GF-D8 (cell line): ENCODE results near the gene PLD4.
"Not testable (repeated sequence)": the region's sequence is repeated elsewhere in the genome, so short reads cannot be mapped to it uniquely, and the experiment has no call there.

Experiments used
- DNase-seq: peaks from one replicate; lab custom pipeline; 2025; lab: John Stamatoyannopoulos, UW

PLD4 gene

DNA sequence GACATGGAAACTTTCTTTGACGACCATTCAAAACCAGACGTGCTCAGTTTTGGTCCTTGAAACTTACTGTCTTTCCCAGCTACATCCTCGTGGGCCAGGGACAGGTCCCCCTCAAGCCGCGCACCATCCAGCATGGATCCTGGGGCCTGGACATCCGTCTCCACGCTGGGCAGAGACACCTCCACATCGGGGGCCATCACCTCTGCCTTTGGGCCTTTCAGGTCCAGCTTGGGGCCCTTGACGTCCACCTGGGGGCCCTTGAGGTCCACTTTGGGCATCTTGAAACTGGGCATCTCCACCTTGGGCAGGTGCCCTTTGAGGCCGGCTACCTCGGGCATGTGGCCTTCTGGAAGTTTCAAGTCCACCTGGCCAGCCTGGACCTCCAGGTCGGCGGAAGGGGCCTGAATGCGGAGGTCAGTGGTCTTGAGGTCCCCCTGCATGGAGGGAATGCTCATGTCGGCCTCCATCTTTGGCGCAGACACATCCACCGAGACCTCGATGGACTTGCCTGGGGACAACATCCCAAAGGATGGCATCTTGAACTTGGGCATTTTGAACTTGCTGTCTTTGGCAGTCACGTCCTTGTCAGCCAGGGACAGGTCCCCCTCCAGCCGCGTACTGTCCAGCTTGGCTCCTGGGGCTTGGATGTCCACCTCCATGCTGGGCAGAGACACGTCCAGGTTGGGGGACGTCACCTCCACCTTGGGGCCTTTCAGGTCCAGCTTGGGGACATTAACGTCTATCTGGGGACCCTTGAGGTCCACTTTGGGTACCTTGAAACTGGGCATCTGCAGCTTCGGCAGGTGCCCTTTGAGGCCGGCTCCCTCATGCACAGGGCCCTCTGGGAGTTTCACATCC, 17.1 kb downstream of the PLD4 start:
- no peak for DNase-seq

GRCh38 chr14:104942586-104942985, 17.9 kb downstream of the PLD4 start:
- no peak for DNase-seq

GRCh38 chr14:104943216-104944015, 18.7 kb downstream of the PLD4 start:
- DNase-seq, result not testable (repeated sequence)

DNA sequence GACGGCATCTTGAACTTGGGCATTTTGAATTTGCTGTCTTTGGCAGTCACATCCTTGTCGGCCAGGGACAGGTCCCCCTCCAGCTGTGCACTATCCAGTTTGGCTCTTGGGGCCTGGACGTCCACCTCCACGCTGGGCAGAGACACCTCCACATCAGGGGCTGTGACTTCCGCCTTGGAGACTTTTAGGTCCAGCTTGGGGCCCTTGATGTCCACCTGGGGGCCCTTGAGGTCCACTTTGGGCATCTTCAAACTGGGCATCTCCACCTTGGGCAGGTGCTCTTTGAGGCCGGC, 19.3 kb downstream of the PLD4 start:
- not testable (repeated sequence) for DNase-seq

GRCh38 chr14:104944436-104945205, 19.9 kb downstream of the PLD4 start:
- not testable (repeated sequence) for DNase-seq

DNA sequence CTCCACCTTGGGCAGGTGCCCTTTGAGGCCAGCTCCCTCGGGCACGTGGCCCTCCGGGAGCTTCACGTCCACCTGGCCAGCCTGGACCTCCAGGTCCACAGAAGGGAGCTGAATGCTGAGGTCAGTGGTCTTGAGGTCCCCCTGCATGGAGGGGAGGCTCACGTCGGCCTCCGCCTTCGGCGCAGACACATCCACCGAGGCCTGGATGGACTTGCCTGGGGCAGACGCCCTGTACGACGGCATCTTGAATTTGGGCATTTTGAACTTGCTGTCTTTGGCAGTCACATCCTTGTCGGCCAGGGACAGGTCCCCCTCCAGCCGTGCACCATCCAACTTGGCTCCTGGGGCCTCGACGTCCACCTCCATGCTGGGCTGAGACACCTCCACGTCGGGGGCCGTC, 20.6 kb downstream of the PLD4 start:
- not testable (repeated sequence) for DNase-seq

DNA sequence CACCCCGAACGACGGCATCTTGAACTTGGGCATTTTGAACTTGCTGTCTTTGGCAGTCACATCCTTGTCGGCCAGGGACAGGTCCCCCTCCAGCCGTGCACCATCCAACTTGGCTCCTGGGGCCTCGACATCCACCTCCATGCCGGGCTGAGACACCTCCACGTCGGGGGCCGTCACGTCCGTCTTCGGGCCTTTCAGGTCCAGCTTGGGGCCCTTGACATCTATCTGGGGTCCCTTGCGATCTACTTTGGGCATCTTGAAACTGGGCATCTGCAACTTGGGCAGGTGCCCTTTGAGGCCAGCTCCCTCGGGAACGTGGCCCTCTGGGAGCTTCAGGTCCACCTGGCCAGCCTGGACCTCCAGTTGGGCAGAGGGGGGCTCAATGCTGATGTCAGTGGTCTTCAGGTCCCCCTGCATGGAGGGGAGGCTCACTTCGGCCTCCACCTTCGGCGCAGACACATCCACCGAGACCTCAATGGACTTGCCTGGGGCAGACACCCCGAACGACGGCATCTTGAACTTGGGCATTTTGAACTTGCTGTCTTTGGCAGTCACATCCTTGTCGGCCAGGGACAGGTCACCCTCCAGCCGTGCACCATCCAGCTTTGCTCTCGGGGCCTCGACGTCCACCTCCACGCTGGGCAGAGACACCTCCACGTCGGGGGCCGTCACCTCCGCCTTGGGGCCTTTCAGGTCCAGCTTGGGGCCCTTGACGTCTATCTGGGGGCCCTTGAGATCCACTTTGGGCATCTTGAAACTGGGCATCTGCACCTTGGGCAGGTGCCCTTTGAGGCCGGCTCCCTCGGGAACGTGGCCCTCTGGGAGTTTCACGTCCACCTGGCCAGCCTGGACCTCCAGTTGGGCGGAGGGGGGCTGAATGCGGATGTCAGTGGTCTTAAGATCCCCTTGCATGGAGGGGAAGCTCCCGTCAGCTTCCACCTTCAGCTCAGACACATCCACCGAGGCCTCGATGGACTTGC, 21.6 kb downstream of the PLD4 start:
- not testable (repeated sequence) for DNase-seq

DNA sequence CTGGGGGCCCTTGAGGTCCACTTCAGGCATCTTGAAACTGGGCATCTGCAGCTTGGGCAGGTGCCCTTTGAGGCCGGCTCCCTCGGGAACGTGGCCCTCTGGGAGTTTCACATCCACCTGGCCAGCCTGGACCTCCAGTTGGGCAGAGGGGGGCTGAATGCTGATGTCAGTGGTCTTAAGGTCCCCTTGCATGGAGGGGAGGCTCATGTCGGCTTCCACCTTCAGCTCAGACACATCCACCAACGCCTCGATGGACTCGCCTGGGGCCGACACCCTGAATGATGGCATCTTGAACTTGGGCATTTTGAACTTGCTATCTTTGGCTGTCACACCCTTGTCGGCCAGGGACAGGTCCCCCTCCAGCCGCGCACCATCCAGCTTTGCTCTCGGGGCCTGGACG, 22.5 kb downstream of the PLD4 start:
- DNase-seq, result not testable (repeated sequence)

DNA sequence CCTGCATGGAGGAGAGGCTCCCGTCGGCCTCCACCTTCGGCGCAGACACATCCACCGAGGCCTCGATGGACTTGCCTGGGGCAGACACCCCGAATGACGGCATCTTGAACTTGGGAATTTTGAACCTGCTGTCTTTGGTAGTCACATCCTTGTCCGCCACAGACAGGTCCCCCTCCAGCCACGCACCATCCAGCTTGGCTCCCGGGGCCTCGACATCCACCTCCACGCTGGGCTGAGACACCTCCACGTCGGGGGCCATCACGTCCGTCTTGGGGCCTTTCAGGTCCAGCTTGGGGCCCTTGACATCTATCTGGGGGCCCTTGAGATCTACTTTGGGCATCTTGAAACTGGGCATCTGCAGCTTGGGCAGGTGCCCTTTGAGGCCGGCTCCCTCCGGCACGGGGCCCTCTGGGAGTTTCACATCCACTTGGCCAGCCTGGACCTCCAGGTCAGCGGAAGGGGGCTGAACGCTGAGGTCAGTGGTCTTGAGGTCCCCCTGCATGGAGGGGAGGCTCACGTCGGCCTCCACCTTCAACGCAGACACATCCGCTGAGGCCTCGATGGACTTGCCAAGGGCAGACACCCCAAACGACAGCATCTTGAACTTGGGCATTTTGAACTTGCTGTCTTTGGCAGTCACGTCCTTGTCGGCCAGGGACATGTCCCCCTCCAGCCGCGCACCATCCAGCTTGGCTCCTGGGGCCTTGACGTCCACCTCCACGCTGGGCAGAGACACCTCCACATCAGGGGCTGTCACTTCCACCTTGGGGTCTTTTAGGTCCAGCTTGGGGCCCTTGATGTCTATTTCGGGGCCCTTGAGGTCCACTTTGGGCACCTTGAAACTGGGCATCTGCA, 23.4 kb downstream of the PLD4 start:
- not testable (repeated sequence) for DNase-seq

- no peak for DNase-seq
Measured at GRCh38 chr14:104948736-104949031, 24.0 kb downstream of the PLD4 start.

GRCh38 chr14:104949406-104949955, 24.8 kb downstream of the PLD4 start:
- DNase-seq, result not testable (repeated sequence)

- no peak for DNase-seq
Measured at GRCh38 chr14:104950021-104950420, 25.3 kb downstream of the PLD4 start.

DNA sequence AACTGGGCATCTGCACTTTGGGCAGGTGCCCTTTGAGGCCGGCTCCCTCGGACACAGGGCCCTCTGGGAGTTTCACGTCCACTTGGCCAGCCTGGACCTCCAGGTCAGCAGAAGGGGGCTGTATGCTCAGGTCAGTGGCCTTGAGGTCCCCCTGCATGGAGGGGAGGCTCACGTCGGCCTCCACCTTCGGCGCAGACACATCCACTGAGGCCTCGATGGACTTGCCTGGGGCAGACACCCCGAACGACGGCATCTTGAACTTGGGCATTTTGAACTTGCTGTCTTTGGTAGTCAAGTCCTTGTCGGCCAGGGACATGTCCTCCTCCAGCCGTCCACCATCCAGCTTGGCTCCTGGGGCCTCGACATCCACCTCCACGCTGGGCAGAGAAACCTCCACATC, 26.0 kb downstream of the PLD4 start:
- DNase-seq, result not testable (repeated sequence)

DNA sequence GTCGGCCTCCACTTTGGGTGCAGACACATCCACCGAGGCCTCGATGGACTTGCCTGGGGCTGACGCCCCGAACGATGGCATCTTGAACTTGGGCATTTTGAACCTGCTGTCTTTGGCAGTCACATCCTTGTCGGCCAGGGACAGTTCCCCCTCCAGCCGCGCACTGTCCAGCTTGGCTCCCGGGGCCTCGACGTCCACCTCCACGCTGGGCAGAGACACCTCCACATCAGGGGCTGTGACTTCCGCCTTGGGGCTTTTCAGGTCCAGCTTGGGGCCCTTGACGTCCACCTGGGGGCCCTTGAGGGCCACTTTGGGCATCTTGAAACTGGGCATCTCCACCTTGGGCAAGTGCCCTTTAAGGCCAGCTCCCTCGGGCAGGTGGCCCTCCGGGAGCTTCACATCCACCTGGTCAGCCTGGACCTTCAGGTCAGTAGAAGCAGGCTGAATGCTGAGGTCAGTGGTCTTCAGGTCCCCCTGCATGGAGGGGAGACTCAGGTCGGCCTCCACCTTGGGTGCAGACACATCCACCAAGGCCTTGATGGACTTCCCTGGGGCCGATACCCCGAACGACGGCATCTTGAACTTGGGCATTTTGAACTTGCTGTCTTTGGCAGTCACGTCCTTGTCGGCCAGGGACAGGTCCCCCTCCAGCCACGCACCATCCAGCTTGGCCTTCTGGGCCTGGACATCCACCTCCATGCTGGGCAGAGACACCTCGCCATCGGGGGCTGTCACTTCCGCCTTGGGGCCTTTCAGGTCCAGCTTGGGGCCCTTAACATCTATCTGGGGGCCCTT, 27.4 kb downstream of the PLD4 start:
- DNase-seq, result not testable (repeated sequence)

GRCh38 chr14:104953097-104953496, 28.4 kb downstream of the PLD4 start:
- DNase-seq, result no peak

DNA sequence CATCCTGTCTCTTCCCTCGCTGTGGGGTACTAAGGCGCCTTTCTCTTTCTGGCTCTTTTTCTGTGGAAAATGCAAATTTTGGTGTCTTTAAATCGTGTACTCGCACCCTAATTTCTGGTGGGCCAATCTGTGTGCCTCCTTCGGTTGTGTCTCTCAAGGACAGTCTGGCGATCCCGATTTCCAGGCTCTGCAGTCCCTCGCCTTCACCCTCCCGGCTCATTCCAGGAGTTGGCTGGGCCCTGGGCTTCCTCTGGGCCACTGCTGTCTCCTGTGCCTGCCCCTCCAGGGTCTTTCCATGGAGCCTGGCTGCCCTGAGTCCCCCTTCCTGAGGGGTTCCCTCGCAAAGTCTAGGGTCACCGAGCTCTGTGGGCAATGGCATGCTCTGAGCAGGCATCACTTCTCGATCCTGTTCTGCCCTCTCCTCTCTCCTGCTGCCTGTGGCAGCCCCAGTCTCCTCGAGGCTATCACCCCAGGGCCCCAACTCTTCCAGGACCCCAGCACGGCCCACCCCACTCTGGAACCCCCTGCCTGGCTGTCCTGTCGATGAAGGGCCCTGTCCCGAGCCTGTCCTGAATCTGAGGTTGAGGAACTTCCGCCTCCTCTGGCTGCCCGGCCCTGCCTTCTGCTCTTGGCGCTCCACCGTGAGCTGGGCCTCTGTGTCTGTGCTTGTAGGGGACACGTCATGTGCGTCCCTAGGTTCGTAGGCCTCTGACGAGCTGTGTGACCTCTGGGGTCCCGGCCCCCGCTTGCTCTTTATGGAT, 29.4 kb downstream of the PLD4 start:
- no peak for DNase-seq

- no peak for DNase-seq
Measured at GRCh38 chr14:104954746-104955395, 30.2 kb downstream of the PLD4 start.

- DNase-seq, result no peak
Measured at GRCh38 chr14:104955396-104955770, 30.7 kb downstream of the PLD4 start.
